Heart left ventricle (tissue), 13 donors: ENCODE results near the gene TTLL11.

Experiments
- CTCF ChIP-seq, 12 donors: fragments of 200-600 bp; sonication (generic) in 4 of 12; IDR thresholded peaks; one replicate each; pipeline versions ENCODE4 v1.5.0 to v1.8.0; 2018 to 2022; ENCODE audit warnings: antibody characterized with exemption in 12 of 12, mild to moderate bottlenecking in 5 of 12
- POLR2A ChIP-seq, 2 donors: fragments of 450-650 bp; IDR thresholded peaks; one replicate each; pipeline ENCODE4 v1.6.1; 2017; ENCODE audit warnings: antibody characterized with exemption in 2 of 2, mild to moderate bottlenecking in 2 of 2, moderate library complexity in 2 of 2
- donor health status: ischemic (EF 13 %, LVEDD 7.1; RV severe dilation, severe dysfunction).
- donor health status: DM: no; HTN: yes; CAD: no.
- donor health status: DM: no; HTN: no; CAD: no.
- donor health status: ischemic (EF 25% LVEDD 6.9; RV normal size, moderate dysfunction).
- donor health status: ischemic (EF 25% LVEDD 5.7; RV mildly dilated, moderate dysfunction).
- donor health status: ischemic (EF 35%, LVEDD 5.7; RV mildly dilated, moderate dysfunction).
- donor health status: nonischemic (EF 11% LVEDD 7.7; RV severe dilation, severe dysfunction).
- donor health status: DM: yes; HTN: yes; CAD: no.
- donor health status: PGD.
- donor health status: ischemic (EF 29% LVEDD 5.4; RV normal size, mild dysfunction).
- donor health status: nonischemic (EF 23%, LVEDD 6.1; RV moderate dilation, normal function).

DNA sequence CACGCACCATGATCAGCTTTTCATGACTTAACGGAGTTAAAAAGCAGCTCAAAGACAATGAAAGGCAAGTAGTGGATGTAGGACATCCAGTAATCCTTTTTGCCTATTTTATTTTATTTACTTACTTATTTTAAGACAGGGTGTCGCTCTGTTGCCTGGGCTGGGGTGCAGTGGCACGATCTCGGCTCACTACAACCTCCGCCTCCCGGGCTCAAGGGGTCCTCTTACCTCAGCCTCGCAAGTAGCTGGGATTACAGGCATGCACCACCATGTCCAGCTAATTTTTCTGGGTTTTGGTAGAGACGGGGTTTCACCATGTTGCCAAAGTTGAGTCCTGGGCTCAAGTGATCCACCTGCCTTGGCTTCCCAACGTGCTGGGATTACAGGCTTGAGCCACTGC, 292.7 kb downstream of the TTLL11 start:
- TF ChIP-seq POLR2A (IDR thresholded peaks at IDR 0.05) (no peak), CTCF (IDR thresholded peaks at IDR 0.05) (no peak)
